Measurements from ENCODE around the gene MED13L. TPM values are rescaled to one million over a fixed set of nuclear protein-coding genes. Genes with fewer than 3 reads are reported as not detected.
"Not testable (repeated sequence)": the region's sequence is repeated elsewhere in the genome, so short reads cannot be mapped to it uniquely, and the experiment has no call there.

Gene MED13L
- total RNA-seq, 1 experiment from 2014 or later = 80.5 TPM

DNA sequence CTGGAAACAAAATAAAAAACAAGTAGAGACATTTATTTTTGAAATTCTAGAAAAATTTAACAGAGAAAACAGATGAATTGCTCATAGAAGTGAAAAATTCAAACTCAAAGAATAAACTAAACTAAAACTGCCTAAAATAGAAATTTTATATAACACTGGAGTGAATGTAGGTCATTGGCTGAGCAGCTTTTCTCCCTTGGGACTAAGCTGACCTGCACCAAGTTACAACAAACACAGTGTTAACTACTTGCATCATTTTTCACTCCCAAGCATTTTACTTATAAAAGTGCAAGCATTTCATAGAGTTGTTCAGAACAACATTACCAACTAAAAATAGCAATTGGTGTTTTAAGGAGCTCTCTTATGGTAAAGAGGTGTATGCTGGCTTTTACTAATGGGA, 298.1 kb downstream of the MED13L start (continued):
- TF ChIP-seq TEAD1 (CRISPR knock-in tag; IDR thresholded peaks at IDR 0.05) (no peak), SOX15 (CRISPR knock-in tag; IDR thresholded peaks at IDR 0.05) (no peak), ESRRA (CRISPR knock-in tag; IDR thresholded peaks at IDR 0.05; ENCODE audit: borderline replicate concordance) (no peak), ZBTB43 (CRISPR knock-in tag; IDR thresholded peaks at IDR 0.05) (no peak), E2F1 (CRISPR knock-in tag; IDR thresholded peaks at IDR 0.05) (no peak)
- TF ChIP-seq, protein P1, sequence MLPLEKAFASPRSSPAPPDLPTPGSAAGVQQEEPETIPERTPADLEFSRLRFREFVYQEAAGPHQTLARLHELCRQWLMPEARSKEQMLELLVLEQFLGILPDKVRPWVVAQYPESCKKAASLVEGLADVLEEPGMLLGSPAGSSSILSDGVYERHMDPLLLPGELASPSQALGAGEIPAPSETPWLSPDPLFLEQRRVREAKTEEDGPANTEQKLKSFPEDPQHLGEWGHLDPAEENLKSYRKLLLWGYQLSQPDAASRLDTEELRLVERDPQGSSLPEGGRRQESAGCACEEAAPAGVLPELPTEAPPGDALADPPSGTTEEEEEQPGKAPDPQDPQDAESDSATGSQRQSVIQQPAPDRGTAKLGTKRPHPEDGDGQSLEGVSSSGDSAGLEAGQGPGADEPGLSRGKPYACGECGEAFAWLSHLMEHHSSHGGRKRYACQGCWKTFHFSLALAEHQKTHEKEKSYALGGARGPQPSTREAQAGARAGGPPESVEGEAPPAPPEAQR (CRISPR knock-in tag; IDR thresholded peaks at IDR 0.05) = no peak
- TF ChIP-seq, protein P2, sequence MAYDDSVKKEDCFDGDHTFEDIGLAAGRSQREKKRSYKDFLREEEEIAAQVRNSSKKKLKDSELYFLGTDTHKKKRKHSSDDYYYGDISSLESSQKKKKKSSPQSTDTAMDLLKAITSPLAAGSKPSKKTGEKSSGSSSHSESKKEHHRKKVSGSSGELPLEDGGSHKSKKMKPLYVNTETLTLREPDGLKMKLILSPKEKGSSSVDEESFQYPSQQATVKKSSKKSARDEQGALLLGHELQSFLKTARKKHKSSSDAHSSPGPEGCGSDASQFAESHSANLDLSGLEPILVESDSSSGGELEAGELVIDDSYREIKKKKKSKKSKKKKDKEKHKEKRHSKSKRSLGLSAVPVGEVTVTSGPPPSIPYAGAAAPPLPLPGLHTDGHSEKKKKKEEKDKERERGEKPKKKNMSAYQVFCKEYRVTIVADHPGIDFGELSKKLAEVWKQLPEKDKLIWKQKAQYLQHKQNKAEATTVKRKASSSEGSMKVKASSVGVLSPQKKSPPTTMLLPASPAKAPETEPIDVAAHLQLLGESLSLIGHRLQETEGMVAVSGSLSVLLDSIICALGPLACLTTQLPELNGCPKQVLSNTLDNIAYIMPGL (CRISPR knock-in tag; IDR thresholded peaks at IDR 0.05) = no peak
- TF ChIP-seq, protein P3, sequence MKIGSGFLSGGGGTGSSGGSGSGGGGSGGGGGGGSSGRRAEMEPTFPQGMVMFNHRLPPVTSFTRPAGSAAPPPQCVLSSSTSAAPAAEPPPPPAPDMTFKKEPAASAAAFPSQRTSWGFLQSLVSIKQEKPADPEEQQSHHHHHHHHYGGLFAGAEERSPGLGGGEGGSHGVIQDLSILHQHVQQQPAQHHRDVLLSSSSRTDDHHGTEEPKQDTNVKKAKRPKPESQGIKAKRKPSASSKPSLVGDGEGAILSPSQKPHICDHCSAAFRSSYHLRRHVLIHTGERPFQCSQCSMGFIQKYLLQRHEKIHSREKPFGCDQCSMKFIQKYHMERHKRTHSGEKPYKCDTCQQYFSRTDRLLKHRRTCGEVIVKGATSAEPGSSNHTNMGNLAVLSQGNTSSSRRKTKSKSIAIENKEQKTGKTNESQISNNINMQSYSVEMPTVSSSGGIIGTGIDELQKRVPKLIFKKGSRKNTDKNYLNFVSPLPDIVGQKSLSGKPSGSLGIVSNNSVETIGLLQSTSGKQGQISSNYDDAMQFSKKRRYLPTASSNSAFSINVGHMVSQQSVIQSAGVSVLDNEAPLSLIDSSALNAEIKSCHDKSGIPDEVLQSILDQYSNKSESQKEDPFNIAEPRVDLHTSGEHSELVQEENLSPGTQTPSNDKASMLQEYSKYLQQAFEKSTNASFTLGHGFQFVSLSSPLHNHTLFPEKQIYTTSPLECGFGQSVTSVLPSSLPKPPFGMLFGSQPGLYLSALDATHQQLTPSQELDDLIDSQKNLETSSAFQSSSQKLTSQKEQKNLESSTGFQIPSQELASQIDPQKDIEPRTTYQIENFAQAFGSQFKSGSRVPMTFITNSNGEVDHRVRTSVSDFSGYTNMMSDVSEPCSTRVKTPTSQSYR (CRISPR knock-in tag; IDR thresholded peaks at IDR 0.05) = no peak
- TF ChIP-seq, protein P4, sequence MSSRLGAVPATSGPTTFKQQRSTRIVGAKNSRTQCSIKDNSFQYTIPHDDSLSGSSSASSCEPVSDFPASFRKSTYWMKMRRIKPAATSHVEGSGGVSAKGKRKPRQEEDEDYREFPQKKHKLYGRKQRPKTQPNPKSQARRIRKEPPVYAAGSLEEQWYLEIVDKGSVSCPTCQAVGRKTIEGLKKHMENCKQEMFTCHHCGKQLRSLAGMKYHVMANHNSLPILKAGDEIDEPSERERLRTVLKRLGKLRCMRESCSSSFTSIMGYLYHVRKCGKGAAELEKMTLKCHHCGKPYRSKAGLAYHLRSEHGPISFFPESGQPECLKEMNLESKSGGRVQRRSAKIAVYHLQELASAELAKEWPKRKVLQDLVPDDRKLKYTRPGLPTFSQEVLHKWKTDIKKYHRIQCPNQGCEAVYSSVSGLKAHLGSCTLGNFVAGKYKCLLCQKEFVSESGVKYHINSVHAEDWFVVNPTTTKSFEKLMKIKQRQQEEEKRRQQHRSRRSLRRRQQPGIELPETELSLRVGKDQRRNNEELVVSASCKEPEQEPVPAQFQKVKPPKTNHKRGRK (CRISPR knock-in tag; IDR thresholded peaks at IDR 0.05; ENCODE audit: borderline replicate concordance) = no peak

GRCh38 chr12:115976829-115977228, 300.7 kb downstream of the MED13L start:
- H3K27ac Mint-ChIP-seq; POLR2A ChIA-PET; CTCF ChIA-PET; DNase-seq (ENCODE audit: low spot score); H3K4me3 Mint-ChIP-seq; ATAC-seq; H3K27me3 Mint-ChIP-seq (ENCODE audit: low read depth); H3K9me3 Mint-ChIP-seq: not testable (repeated sequence)
- TF ChIP-seq ZNF121 (CRISPR knock-in tag; IDR thresholded peaks at IDR 0.05) = peak; percentile 59; the same call in 1 of the 2 replicates
- H3K36me3 Mint-ChIP-seq = peaks cover 25% of the 10 kb centered on the region
- peaks cover 15% of the 10 kb centered on the region for H3K4me1 Mint-ChIP-seq

- ChIA-PET CTCF (no interaction called here), POLR2A (no interaction called here)
- peaks cover 10% of the 10 kb centered on the region for H3K4me1 Mint-ChIP-seq
- no peak for DNase-seq (ENCODE audit: low spot score)
- peak overlapping the region; percentile 22; the same call in 1 of the 2 replicates for H3K27ac Mint-ChIP-seq
- ATAC-seq = no peak
- H3K27me3 Mint-ChIP-seq (ENCODE audit: low read depth) = no peaks in the 10 kb centered on the region
- peaks cover 29% of the 10 kb centered on the region for H3K36me3 Mint-ChIP-seq
- no peaks in the 10 kb centered on the region for H3K9me3 Mint-ChIP-seq
- H3K4me3 Mint-ChIP-seq = no peak overlapping the region
- TF ChIP-seq, protein P5, sequence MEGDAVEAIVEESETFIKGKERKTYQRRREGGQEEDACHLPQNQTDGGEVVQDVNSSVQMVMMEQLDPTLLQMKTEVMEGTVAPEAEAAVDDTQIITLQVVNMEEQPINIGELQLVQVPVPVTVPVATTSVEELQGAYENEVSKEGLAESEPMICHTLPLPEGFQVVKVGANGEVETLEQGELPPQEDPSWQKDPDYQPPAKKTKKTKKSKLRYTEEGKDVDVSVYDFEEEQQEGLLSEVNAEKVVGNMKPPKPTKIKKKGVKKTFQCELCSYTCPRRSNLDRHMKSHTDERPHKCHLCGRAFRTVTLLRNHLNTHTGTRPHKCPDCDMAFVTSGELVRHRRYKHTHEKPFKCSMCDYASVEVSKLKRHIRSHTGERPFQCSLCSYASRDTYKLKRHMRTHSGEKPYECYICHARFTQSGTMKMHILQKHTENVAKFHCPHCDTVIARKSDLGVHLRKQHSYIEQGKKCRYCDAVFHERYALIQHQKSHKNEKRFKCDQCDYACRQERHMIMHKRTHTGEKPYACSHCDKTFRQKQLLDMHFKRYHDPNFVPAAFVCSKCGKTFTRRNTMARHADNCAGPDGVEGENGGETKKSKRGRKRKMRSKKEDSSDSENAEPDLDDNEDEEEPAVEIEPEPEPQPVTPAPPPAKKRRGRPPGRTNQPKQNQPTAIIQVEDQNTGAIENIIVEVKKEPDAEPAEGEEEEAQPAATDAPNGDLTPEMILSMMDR (IDR thresholded peaks at IDR 0.05) = no peak
- TF ChIP-seq, protein P6, sequence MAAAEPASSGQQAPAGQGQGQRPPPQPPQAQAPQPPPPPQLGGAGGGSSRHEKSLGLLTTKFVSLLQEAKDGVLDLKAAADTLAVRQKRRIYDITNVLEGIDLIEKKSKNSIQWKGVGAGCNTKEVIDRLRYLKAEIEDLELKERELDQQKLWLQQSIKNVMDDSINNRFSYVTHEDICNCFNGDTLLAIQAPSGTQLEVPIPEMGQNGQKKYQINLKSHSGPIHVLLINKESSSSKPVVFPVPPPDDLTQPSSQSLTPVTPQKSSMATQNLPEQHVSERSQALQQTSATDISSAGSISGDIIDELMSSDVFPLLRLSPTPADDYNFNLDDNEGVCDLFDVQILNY (CRISPR knock-in tag; IDR thresholded peaks at IDR 0.05) = no peak
- no peak for TF ChIP-seq ATF6 (CRISPR knock-in tag; IDR thresholded peaks at IDR 0.05)
Measured at GRCh38 chr12:115975411-115975810, 302.1 kb downstream of the MED13L start.

Data from WTC11 (cell line).